HepG2 (cell line): ENCODE data around the gene S100A16. TPM values are rescaled to one million over a fixed set of nuclear protein-coding genes. Genes with fewer than 3 reads are reported as not detected.

Experiments
- AKAP8 ChIP-seq: sonication (generic); formaldehyde crosslinking; IDR thresholded peaks from 2 replicates; pipeline ENCODE4 v1.5.1; 2020; ENCODE audit warnings: mild to moderate bottlenecking, missing genetic modification reagents
- ATF1 ChIP-seq: IDR thresholded peaks from 2 replicates; pipeline ENCODE4 v1.6.1; 2016; ENCODE audit warnings: mild to moderate bottlenecking, control low read depth
- GTF2F1 ChIP-seq: fragments of 150-350 bp; IDR thresholded peaks from 2 replicates; pipeline ENCODE4 v1.6.1; 2014; ENCODE audit warnings: low read length
- MAFG ChIP-seq: sonication (generic); formaldehyde crosslinking; IDR thresholded peaks from 2 replicates; pipeline ENCODE4 v1.5.1; 2020; ENCODE audit warnings: mild to moderate bottlenecking, missing genetic modification reagents
- MAZ ChIP-seq, 2 experiments: sonication (generic) in 1 of 2; formaldehyde crosslinking in 1 of 2; IDR thresholded peaks; 2 replicates each; pipeline versions ENCODE4 v1.5.0 to v1.6.1; 2012 to 2020; ENCODE audit warnings: low read depth in 2 of 2, mild to moderate bottlenecking in 2 of 2, borderline replicate concordance in 1 of 2, improper control_type of control experiment in 1 of 2, low read length in 1 of 2, missing genetic modification reagents in 1 of 2, moderate library complexity in 1 of 2
- MED13 ChIP-seq: sonication (generic); formaldehyde crosslinking; IDR thresholded peaks from 2 replicates; pipeline ENCODE4 v1.5.0; 2020; ENCODE audit warnings: missing genetic modification reagents
- MIER2 ChIP-seq: IDR thresholded peaks from 2 replicates; pipeline ENCODE4 v1.6.1; 2016; ENCODE audit warnings: missing biosample characterization, missing genetic modification reagents
- MTA3 ChIP-seq: sonication (generic); formaldehyde crosslinking; IDR thresholded peaks from 2 replicates; pipeline ENCODE4 v1.4.0; 2020; ENCODE audit warnings: missing genetic modification reagents
- PAWR ChIP-seq: sonication (generic); formaldehyde crosslinking; IDR thresholded peaks from 2 replicates; pipeline ENCODE4 v1.4.0; 2020; ENCODE audit warnings: missing genetic modification reagents, mild to moderate bottlenecking, borderline replicate concordance
- RARG ChIP-seq: sonication (generic); formaldehyde crosslinking; IDR thresholded peaks from 2 replicates; pipeline ENCODE4 v1.4.0; 2020; ENCODE audit warnings: low read depth, mild to moderate bottlenecking, missing genetic modification reagents
- RCOR2 ChIP-seq: IDR thresholded peaks from 2 replicates; pipeline ENCODE4 v1.6.1; 2016; ENCODE audit warnings: missing biosample characterization, missing genetic modification reagents
- SMYD3 ChIP-seq: sonication (generic); formaldehyde crosslinking; IDR thresholded peaks from 2 replicates; pipeline ENCODE4 v1.8.1; 2023; ENCODE audit warnings: mild to moderate bottlenecking, missing genetic modification reagents
- SP140L ChIP-seq: sonication (generic); formaldehyde crosslinking; IDR thresholded peaks from 2 replicates; pipeline ENCODE4 v1.4.0; 2020; ENCODE audit warnings: missing genetic modification reagents, borderline replicate concordance
- ZNF225 ChIP-seq: sonication (generic); formaldehyde crosslinking; IDR thresholded peaks from 2 replicates; pipeline ENCODE4 v1.4.0; 2020; ENCODE audit warnings: mild to moderate bottlenecking, missing genetic modification reagents
- ZNF275 ChIP-seq: sonication (generic); formaldehyde crosslinking; IDR thresholded peaks from 2 replicates; pipeline ENCODE4 v1.8.0; 2022; ENCODE audit warnings: missing genetic modification reagents, mild to moderate bottlenecking, inconsistent platforms, borderline replicate concordance
- ZNF354B ChIP-seq: sonication (generic); formaldehyde crosslinking; IDR thresholded peaks from 2 replicates; pipeline ENCODE4 v1.8.0; 2022; ENCODE audit warnings: mild to moderate bottlenecking, missing genetic modification reagents
- ZNF546 ChIP-seq: sonication (generic); formaldehyde crosslinking; conservative IDR thresholded peaks from 2 replicates; pipeline ENCODE4 v1.8.1; 2023; ENCODE audit warnings: mild to moderate bottlenecking, missing genetic modification reagents
- ZNF687 ChIP-seq: sonication (generic); formaldehyde crosslinking; IDR thresholded peaks from 2 replicates; pipeline ENCODE4 v1.5.1; 2020; ENCODE audit warnings: mild to moderate bottlenecking, missing genetic modification reagents, moderate library complexity
- ZNF780A ChIP-seq: sonication (generic); formaldehyde crosslinking; IDR thresholded peaks from 2 replicates; pipeline ENCODE4 v1.8.0; 2022; ENCODE audit warnings: mild to moderate bottlenecking, missing genetic modification reagents, moderate library complexity
- polyA plus RNA-seq, 8 experiments: library from polyadenylated mRNA; depleted of rRNA in 3 of 8; stranded (reverse) in 7 of 8; unstranded in 1 of 8; fragments of >200 nt; fragmentation: Illumina TruSeq in 4 of 8; extraction: Trizol in 4 of 8; gene quantifications; 2 replicates each; pipeline versions ENCODE4 v1.2.1 to v1.2.3, GENCODE V29; 2011 to 2016; ENCODE audit warnings: low read depth in 4 of 8, missing spikeins in 1 of 8, mixed read lengths in 1 of 8; ENCODE audit not compliant: insufficient read depth in 1 of 8
- total RNA-seq, 5 experiments: library from RNA; depleted of rRNA; stranded (reverse); fragments of >200 nt; fragmentation: Illumina TruSeq; extraction: Trizol; gene quantifications; 2 replicates each; pipeline ENCODE4 v1.2.3, GENCODE V29; 2016; ENCODE audit warnings: low read depth in 1 of 5
- TF ChIP-seq, protein P1 (sequence below): IDR thresholded peaks from 2 replicates; pipeline ENCODE4 v1.6.1; 2018; ENCODE audit warnings: missing genetic modification reagents
- TF ChIP-seq, protein P2 (sequence below): sonication (generic); formaldehyde crosslinking; IDR thresholded peaks from 2 replicates; pipeline ENCODE4 v1.4.0; 2020; ENCODE audit warnings: mild to moderate bottlenecking, missing genetic modification reagents
- TF ChIP-seq, protein P3 (sequence below): sonication (generic); formaldehyde crosslinking; IDR thresholded peaks from 2 replicates; pipeline ENCODE4 v1.5.0; 2020; ENCODE audit warnings: missing genetic modification reagents, mild to moderate bottlenecking, borderline replicate concordance

S100A16 gene
- total and polyA plus RNA-seq, 2 of the 13 experiments (the other 11 are each of a cell fraction or from before 2014, with no cell fraction given): 46.0 to 195 TPM

DNA sequence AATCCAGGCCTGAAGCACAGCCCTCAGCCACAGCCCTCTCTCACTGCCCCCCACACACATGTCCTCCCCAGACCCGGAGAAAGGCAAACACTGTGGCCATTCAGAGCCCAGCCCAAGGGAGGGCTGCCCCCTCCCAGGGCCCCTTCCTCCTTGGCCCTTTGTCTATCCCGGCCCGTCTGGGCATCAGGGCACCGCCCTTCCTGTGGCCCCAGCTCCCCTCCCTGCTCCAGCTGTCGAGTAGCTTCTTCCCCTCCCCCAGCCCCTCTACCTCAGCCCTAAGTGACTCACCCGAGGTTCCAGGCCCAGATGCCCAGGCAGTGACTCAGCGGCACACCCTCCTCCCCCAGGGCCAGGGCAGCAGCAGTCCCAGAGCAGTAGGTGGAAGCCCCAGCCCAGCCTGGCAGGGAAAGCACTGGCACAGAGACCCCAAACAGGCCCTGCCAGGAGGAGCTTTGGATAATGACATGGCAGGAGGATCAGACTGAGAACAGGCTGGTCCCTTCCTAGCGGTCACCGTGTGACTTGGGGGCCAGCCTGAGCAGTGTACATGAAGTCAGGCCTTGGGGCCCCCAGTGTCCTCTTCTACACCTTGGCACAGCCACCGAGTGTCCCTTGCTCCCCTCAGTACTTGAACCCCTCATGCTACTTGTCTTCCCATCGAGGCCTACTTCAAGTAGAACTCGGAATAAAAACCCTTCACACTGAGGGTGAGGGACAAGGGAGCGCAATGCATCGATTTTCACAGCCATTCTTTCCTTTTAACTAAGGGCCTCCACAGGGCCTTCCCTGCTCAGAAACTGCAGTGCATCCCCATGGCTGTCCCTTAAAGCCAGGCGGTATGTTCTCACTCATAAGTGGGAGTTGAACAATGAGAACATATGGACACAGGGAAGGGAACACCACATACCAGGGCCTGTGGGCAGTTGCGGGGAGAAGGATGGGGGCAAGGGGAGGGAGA lies 46.2 kb downstream of the S100A16 start (continued):
- TF ChIP-seq, protein P1, sequence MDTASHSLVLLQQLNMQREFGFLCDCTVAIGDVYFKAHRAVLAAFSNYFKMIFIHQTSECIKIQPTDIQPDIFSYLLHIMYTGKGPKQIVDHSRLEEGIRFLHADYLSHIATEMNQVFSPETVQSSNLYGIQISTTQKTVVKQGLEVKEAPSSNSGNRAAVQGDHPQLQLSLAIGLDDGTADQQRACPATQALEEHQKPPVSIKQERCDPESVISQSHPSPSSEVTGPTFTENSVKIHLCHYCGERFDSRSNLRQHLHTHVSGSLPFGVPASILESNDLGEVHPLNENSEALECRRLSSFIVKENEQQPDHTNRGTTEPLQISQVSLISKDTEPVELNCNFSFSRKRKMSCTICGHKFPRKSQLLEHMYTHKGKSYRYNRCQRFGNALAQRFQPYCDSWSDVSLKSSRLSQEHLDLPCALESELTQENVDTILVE (CRISPR knock-in tag): no peak
- TF ChIP-seq ZNF275 (CRISPR knock-in tag): no peak
- TF ChIP-seq, protein P2, sequence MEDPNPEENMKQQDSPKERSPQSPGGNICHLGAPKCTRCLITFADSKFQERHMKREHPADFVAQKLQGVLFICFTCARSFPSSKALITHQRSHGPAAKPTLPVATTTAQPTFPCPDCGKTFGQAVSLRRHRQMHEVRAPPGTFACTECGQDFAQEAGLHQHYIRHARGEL: no peak
- TF ChIP-seq MAFG (CRISPR knock-in tag): no peak
- TF ChIP-seq ZNF546 (CRISPR knock-in tag): no peak
- no peak for TF ChIP-seq ZNF225 (CRISPR knock-in tag)
- TF ChIP-seq, protein P3, sequence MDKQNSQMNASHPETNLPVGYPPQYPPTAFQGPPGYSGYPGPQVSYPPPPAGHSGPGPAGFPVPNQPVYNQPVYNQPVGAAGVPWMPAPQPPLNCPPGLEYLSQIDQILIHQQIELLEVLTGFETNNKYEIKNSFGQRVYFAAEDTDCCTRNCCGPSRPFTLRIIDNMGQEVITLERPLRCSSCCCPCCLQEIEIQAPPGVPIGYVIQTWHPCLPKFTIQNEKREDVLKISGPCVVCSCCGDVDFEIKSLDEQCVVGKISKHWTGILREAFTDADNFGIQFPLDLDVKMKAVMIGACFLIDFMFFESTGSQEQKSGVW (CRISPR knock-in tag): no peak
- TF ChIP-seq ATF1 (CRISPR knock-in tag): no peak
- TF ChIP-seq ZNF354B (CRISPR knock-in tag): no peak
- no peak for TF ChIP-seq SP140L (CRISPR knock-in tag)
- TF ChIP-seq SMYD3: no peak
- TF ChIP-seq RARG (CRISPR knock-in tag): no peak
- TF ChIP-seq MED13: no peak
- 0 out of 2 replicates have a peak, but pooled peaks have one; percentile 55 for TF ChIP-seq MAZ (IDR thresholded peaks at IDR 0.05; ENCODE audit: borderline replicate concordance, low read depth, low read length)
- TF ChIP-seq MAZ (CRISPR knock-in tag; IDR thresholded peaks at IDR 0.05; ENCODE audit: low read depth): peak; percentile 41; the same call in 1 of the 2 replicates
- no peak for TF ChIP-seq MTA3
- TF ChIP-seq GTF2F1: no peak
- no peak for TF ChIP-seq PAWR (CRISPR knock-in tag)
- TF ChIP-seq MIER2: no peak
- no peak for TF ChIP-seq AKAP8 (CRISPR knock-in tag)
- TF ChIP-seq RCOR2 (CRISPR knock-in tag): no peak
- TF ChIP-seq ZNF687: peak; percentile 78
- TF ChIP-seq ZNF780A (CRISPR knock-in tag): no peak
